Sigmoid colon (tissue), 7 donors: ENCODE results near the gene GPM6B. TPM values are rescaled to one million over a fixed set of nuclear protein-coding genes. Genes with fewer than 3 reads are reported as not detected.
"Not testable (repeated sequence)": the region's sequence is repeated elsewhere in the genome, so short reads cannot be mapped to it uniquely, and the experiment has no call there.

ENCODE experiments used
- DNase-seq: peaks from one replicate; pipeline ENCODE4 v3.0.0-alpha.2; 2019
- H3K27ac ChIP-seq, 4 donors: fragments of 200-600 bp; sonication (generic); one replicate each; pipeline ENCODE4 v1.5.1; 2016 to 2019; ENCODE audit warnings: mild to moderate bottlenecking in 1 of 4
- H3K27me3 ChIP-seq, 3 donors: fragments of 200-600 bp; sonication (generic); one replicate each; pipeline ENCODE4 v1.5.1; 2019; ENCODE audit warnings: mild to moderate bottlenecking in 1 of 3
- H3K36me3 ChIP-seq, 4 donors: fragments of 200-600 bp; sonication (generic); one replicate each; pipeline ENCODE4 v1.5.1; 2016 to 2019
- H3K4me1 ChIP-seq, 4 donors: fragments of 200-600 bp; sonication (generic); one replicate each; pipeline ENCODE4 v1.5.1; 2017 to 2019
- H3K4me3 ChIP-seq, 4 donors: fragments of 200-600 bp; sonication (generic); one replicate each; pipeline ENCODE4 v1.5.1; 2017 to 2019; ENCODE audit warnings: mild to moderate bottlenecking in 2 of 4, moderate library complexity in 1 of 4
- H3K9me3 ChIP-seq, 4 donors: fragments of 200-600 bp in 3 of 4; sonication (generic) in 3 of 4; one replicate each; pipeline versions ENCODE4 v1.5.1 to v1.6.1; 2013 to 2019
- CTCF ChIP-seq, 4 experiments: fragments of 450-650 bp in 3 of 4; fragments of 200-600 bp in 1 of 4; IDR thresholded peaks; one replicate each; pipeline ENCODE4 v1.5.1; 2016 to 2019; ENCODE audit warnings: antibody characterized with exemption in 4 of 4, mild to moderate bottlenecking in 3 of 4, moderate library complexity in 2 of 4
- EP300 ChIP-seq, 4 donors: sonication (generic); formaldehyde crosslinking; IDR thresholded peaks; one replicate each; pipeline ENCODE4 v1.6.1; 2017; ENCODE audit warnings: antibody characterized with exemption in 4 of 4
- POLR2A ChIP-seq, 2 donors: fragments of 450-650 bp; IDR thresholded peaks; one replicate each; pipeline ENCODE4 v1.6.1; 2016; ENCODE audit warnings: antibody characterized with exemption in 2 of 2, mild to moderate bottlenecking in 2 of 2, moderate library complexity in 2 of 2
- POLR2AphosphoS5 ChIP-seq, 4 donors: sonication (generic); formaldehyde crosslinking; IDR thresholded peaks; one replicate each; pipeline ENCODE4 v1.6.1; 2017; ENCODE audit warnings: antibody characterized with exemption in 4 of 4
- WGBS, 2 donors: extraction: QIAGEN DNeasy Blood & Tissue Kit; methylation state at CpG; one replicate each; pipeline ENCODE4 v1.1.7; 2013; 5-methylcytosine and 5-hydroxymethylcytosine counted together
- intact Hi-C: fragments of 100-400 bp; cut with DNase I; formaldehyde crosslinking; loops from one replicate; pipeline ENCODE4 v1.15.1; 2023
- polyA plus RNA-seq, 3 donors: library from polyadenylated mRNA; stranded (reverse); fragments of 200-250 nt; gene quantifications; one replicate each; pipeline ENCODE4 v1.2.3, GENCODE V29; 2013
- total RNA-seq, 4 donors: library from RNA; depleted of rRNA; stranded (reverse); fragments of >200 nt; gene quantifications; one replicate each; pipeline ENCODE4 v1.1.0, GENCODE V29; 2016
- donor health status: healthy with polysubstance abuse.
- donor health status: Bipolar disorder and iron deficiency.
- donor health status: healthy.

GPM6B gene
- total and polyA plus RNA-seq, 7 donors, result 0.46 to 40.3 (median 24.0) TPM

GRCh38 chrX:13734278-13735172 is 82.4 kb downstream of the GPM6B start, which contains the start of the genes OFD1 and TRAPPC2:
TSS of gene OFD1 (plus strand) at chrX:13734748. CDS start at chrX:13735072, 324 bp downstream.
TSS of gene TRAPPC2 (minus strand) at chrX:13734620. CDS start at chrX:13719963, 14,657 bp downstream.
- H3K4me1 ChIP-seq, result peaks cover 0 to 23% (median 8%) of the 10 kb centered on the region in 4 donors
- H3K36me3 ChIP-seq, result no peaks in the 10 kb centered on the region
- peak within 1 kb of the TSS; percentile 90 to 95 (median 92) for H3K27ac ChIP-seq
- intact Hi-C loops, result loop anchor here (2.0 kb wide), 2 partner anchors 46 to 76 kb away; partner anchors contain the start of gene RAB9A
- H3K27me3 ChIP-seq, result peaks cover 0 to 5% (median 0%) of the 10 kb centered on the region in 3 donors
- TF ChIP-seq CTCF (IDR thresholded peaks at IDR 0.05) (no peak), POLR2A (IDR thresholded peaks at IDR 0.05) (peak; percentile 90 to 93), POLR2AphosphoS5 (IDR thresholded peaks at IDR 0.05) (peak; percentile 94 to 99 (median 96)), EP300 (IDR thresholded peaks at IDR 0.05) (peak in 1 of 4 donors; percentile 31)
- no peaks in the 10 kb centered on the region for H3K9me3 ChIP-seq
- peak within 1 kb of the TSS; percentile 69 to 90 (median 78) for H3K4me3 ChIP-seq
- 0% methylated on average over 75 of the region's 75 CpGs for WGBS, 2 donors
- DNase-seq, result peak; percentile 96

- no peak for DNase-seq
- H3K9me3 ChIP-seq, result no peaks in the 10 kb centered on the region
- 16 to 21% methylated on average over 4 of the region's 4 CpGs for WGBS, 2 donors
- peaks cover 0 to 23% (median 8%) of the 10 kb centered on the region in 4 donors for H3K4me1 ChIP-seq
- H3K27me3 ChIP-seq, result peaks cover 0 to 5% (median 0%) of the 10 kb centered on the region in 3 donors
- H3K27ac ChIP-seq, result peak overlapping the region; percentile 90 to 95 (median 92)
- no peaks in the 10 kb centered on the region for H3K36me3 ChIP-seq
- TF ChIP-seq EP300 (IDR thresholded peaks at IDR 0.05) (no peak), CTCF (IDR thresholded peaks at IDR 0.05) (no peak), POLR2AphosphoS5 (IDR thresholded peaks at IDR 0.05) (no peak), POLR2A (IDR thresholded peaks at IDR 0.05) (no peak)
- intact Hi-C loops, result no loop called here
- peak overlapping the region; percentile 69 to 90 (median 78) for H3K4me3 ChIP-seq
Observed at GRCh38 chrX:13733506-13733905, 83.4 kb downstream of the GPM6B start.

GRCh38 chrX:13732246-13733067 is 84.4 kb downstream of the GPM6B start:
- intact Hi-C loops, result no loop called here
- Histone ChIP-seq H3K4me3 (no peak overlapping the region), H3K27me3 (peaks cover 0 to 5% (median 0%) of the 10 kb centered on the region in 3 donors), H3K36me3 (no peaks in the 10 kb centered on the region), H3K9me3 (no peaks in the 10 kb centered on the region), H3K4me1 (peaks cover 0 to 23% (median 8%) of the 10 kb centered on the region in 4 donors), H3K27ac (peak overlapping the region; percentile 90 to 95 (median 92))
- DNase-seq, result no peak
- 79 to 84% methylated on average over 7 of the region's 7 CpGs for WGBS, 2 donors
- TF ChIP-seq EP300 (IDR thresholded peaks at IDR 0.05), result no peak
- TF ChIP-seq CTCF (IDR thresholded peaks at IDR 0.05), result no peak
- no peak for TF ChIP-seq POLR2AphosphoS5 (IDR thresholded peaks at IDR 0.05)
- no peak for TF ChIP-seq POLR2A (IDR thresholded peaks at IDR 0.05)

GRCh38 chrX:13730523-13730922 is 86.4 kb downstream of the GPM6B start:
- Histone ChIP-seq H3K27ac (peak overlapping the region in 2 of 4 donors; percentile 94 to 95), H3K4me1 (peaks cover 0 to 23% (median 8%) of the 10 kb centered on the region in 4 donors)
- intact Hi-C loops, DNase-seq, H3K27me3 ChIP-seq, H3K9me3 ChIP-seq, H3K36me3 ChIP-seq, H3K4me3 ChIP-seq: not testable (repeated sequence)
- 90 to 97% methylated on average over 1 of the region's 1 CpG for WGBS, 2 donors

- H3K27ac ChIP-seq, DNase-seq, H3K4me3 ChIP-seq, H3K36me3 ChIP-seq, intact Hi-C loops, H3K27me3 ChIP-seq, H3K9me3 ChIP-seq: not testable (repeated sequence)
- 86 to 90% methylated on average over 2 of the region's 2 CpGs for WGBS, 2 donors
- H3K4me1 ChIP-seq, result peaks cover 0 to 11% (median 3%) of the 10 kb centered on the region in 4 donors
Observed at GRCh38 chrX:13726583-13726982, 90.3 kb downstream of the GPM6B start.

GRCh38 chrX:13724878-13725277 is 92.0 kb downstream of the GPM6B start:
- H3K36me3 ChIP-seq, intact Hi-C loops, H3K9me3 ChIP-seq, DNase-seq, H3K27me3 ChIP-seq, H3K4me3 ChIP-seq: not testable (repeated sequence)
- peak overlapping the region in 2 of 4 donors; percentile 12 to 31 for H3K27ac ChIP-seq
- 80 to 85% methylated on average over 9 of the region's 9 CpGs for WGBS, 2 donors
- peaks cover 0 to 13% (median 9%) of the 10 kb centered on the region in 4 donors for H3K4me1 ChIP-seq
